Measurements from ENCODE around the gene FCRL1.

The FCRL1 gene

DNA sequence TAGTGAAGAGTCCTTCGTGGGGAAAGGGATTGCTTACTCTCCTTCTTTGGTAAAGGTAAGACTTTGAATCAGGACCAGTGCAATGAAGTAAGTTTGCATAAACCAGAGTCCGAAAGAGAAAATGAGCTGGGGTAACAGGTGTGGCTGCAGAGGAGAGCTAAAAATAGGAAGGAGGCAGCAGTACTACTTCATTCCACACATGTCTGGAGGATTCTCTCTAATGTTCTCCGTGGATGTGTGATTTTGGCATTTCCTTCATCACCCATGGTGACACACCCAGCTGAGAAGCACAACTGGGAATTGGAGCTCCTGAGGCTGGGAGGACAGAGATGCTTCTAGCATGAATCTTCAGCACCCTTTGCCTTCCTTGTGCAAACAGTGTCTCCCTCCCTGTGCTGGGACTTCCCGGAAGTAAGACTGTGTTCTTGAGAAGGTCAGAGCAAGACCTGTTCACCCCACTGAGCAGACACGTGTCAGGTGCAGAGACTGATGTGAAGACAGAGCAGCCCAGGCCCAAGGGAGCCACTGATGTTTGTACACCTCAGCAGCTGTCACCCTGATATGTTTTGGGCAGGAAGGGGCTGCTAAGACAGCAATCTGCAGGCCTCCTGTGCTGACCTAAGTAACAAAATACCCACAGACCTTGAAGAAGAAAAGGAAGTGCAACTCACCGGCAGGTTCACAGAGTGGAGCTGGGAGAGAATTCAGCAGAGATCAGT lies 13.3 kb downstream of the FCRL1 start:
- in situ Hi-C loops (cut with MboI; ENCODE audit: low sequenced_read_pairs): no loop called here

DNA sequence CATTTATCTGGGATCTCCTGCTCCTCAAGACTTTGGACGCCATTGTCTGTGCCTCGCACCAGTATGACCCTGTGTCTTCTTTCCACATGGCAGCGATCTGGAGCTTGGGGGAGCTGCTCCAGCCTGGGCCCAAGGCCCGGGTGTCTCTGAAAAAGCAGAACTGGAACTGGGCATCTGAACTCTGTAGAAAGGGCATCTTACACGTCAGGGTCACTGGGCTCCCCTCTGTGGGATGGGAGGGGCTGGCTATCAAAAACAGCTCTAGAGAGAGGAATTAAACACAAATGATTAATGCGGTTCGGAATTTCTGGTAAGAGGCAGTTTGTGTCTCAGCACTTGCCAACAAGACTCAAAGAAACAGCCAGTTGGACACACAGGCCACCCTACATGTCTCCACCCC lies 16.1 kb downstream of the FCRL1 start:
- in situ Hi-C loops (cut with MboI; ENCODE audit: low sequenced_read_pairs): no loop called here

DNA sequence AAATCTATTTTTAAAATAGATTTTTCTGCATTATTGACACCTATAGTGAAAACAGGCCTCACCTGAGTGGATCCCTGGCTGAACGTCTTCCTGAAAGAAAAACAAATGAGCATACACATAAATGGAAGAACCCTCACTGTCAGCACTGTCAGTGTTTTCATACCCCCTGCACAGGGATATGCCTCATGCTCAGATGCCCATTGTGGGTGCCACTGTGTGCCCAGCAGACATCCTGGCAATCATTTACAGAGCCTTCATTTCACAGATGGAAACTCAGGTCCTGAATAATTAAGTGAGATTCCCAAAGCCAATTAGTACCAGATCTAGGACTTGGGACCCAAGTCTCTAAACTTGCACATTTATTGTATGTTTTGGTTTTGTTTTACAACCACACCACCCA lies 19.9 kb downstream of the FCRL1 start:
- in situ Hi-C loops (cut with MboI; ENCODE audit: low sequenced_read_pairs): no loop called here

DNA sequence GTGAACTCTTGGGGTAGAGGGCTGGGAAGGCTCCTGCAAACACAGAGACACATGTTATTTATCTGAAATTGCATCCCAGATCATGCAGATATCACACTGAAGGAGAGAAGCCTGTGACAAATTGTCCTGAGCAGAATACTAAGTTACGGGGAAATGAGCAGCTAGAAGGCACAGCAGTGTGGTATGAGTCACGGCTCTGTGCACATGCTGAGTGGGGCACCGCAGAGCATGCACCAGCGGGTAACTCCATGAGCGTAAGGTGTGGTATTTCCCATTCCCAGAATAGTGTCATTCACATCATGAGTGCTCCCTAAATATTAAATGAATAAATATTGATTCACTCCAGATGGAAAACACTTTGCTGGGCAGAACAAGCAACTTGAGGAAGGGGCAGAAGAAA lies 21.7 kb downstream of the FCRL1 start:
- in situ Hi-C loops (cut with MboI; ENCODE audit: low sequenced_read_pairs): no loop called here

DNA sequence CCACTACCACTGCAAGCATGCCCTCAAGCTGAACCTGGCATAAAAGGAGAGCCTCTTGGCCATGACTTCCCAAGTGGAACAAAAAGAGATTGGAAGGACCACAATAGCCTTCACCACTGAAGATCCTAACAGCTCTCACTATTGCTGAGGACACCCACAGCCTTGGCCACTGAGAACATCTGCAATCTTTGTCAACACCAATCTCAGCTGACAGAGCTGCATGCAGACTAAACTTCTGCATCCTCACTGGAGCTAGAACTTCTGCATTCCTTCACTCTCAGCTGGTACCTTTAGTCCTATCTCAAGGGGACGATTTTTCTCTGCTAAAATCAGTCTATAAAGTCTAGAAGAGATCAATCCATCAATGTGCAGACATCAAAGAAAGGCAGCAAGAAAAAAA lies 34.7 kb downstream of the FCRL1 start:
- in situ Hi-C loops (cut with MboI; ENCODE audit: low sequenced_read_pairs): no loop called here

DNA sequence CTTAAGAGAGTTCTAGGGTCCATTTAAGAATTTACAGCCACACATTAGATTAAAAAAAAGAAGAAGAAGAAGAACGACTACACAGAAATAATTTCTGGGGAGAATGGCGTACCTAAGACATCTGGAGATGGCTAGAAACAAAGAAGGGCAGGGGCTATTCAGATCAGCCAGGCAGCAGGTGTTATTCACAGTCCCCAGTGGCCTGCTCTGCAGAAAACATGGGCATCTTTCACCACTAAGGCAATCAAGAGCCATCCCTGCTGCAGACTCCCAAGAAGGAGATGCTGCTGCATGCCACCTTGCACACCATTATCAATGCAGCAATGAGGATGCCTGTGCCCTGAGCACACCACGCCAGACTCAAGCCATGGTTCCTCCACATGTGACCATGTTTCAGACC lies 35.1 kb downstream of the FCRL1 start:
- in situ Hi-C loops (cut with MboI; ENCODE audit: low sequenced_read_pairs): no loop called here

DNA sequence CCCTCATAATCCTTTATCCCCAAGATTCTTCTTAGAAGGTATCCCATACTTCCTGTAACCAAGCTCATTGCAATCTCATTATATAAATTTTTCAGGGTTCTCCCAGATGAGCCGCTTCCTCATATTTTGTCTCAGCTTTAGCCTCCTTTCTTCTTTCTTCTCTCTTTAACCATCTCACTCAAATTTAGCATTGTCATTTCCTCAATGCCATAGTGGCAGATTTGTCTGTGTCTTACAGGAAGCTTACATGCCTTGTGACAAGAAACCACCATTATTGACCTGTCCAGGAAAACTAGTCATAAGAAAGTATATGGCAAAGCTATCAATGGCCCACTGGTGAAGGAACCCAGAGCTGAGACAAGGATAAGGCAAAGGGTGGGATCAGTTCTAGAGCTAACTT lies 37.0 kb downstream of the FCRL1 start:
- in situ Hi-C loops (cut with MboI; ENCODE audit: low sequenced_read_pairs): no loop called here

DNA sequence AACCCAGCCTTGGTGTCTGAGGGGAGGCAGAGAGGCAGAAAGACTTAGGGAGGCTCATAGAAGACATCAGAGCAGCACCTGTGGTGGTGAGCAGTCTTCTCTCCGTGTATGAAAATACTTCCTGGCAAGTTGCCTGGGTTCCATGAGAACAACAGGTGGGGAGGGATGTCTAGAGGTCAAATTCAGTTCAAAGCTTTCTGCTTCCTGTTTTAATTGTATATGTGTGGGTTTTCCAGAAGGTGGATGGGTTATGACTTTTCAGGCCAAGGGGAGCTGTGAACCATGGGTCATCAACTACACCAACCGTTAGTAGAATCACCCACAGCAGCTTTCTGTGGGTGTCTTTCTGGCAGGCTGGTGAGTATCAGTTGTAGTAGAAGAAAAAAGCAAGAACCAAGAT lies 38.9 kb downstream of the FCRL1 start:
- in situ Hi-C loops (cut with MboI; ENCODE audit: low sequenced_read_pairs): no loop called here

DNA sequence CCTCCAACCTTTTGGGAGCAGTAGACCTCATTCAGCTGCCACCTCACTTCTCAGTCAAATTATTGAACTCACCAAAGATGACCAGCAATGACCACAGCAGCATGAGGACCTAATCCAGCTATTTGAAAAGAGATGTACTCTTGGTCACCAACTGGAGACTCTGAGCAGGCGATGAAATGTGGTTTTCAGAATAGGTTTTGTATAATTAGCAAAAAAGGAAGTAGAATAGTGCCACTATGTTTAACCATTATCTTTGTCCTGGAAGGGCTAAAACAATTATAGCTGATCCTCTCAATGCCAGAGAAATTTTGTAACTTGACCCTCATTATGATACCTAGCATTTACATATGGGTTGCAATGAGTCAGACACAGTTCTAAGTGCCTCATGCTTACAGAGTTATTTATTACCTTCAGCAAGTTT lies 42.9 kb downstream of the FCRL1 start, which contains the start of gene FCRL2:
TSS of gene FCRL2 (minus strand) at position 162 of the 421 bp plus-strand sequence. CDS start at position 103, 59 bp downstream.
- in situ Hi-C loops (cut with MboI; ENCODE audit: low sequenced_read_pairs): no loop called here

DNA sequence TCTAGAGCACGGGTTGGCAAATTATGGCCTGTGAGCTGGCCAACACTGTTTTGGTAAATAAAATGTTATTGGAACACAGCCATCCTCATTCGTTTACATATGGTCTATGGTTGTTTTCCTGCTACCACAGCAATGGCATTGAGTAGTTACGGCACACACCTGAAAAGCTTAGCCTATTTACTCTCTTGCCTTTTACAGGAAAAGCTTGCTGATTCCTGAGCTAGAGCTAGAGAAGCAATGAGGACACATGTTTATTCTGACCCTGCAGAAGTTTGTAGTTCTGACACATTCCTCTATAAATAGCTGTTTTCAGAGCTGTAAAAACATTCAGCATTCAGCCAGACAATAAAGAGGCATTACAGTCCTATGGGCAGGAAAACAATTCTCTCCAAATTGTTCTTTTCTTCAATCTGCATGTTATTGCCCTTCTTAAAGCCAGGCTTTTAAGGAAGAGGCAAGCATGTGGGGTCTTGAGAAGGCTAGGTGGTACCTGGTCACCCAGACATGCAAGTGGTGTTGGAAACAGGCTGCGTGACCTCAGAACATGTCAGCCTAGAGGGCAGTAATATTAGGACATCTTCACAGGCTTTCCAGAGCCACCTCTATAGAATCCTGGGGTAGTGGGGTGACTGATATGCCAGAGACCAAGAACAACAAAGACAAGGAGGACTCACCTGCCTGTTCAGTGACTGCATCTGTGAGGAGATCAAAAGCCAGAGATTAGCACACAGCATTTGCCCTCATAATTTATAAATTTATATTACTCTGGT lies 44.6 kb downstream of the FCRL1 start:
- in situ Hi-C loops (cut with MboI; ENCODE audit: low sequenced_read_pairs): no loop called here

DNA sequence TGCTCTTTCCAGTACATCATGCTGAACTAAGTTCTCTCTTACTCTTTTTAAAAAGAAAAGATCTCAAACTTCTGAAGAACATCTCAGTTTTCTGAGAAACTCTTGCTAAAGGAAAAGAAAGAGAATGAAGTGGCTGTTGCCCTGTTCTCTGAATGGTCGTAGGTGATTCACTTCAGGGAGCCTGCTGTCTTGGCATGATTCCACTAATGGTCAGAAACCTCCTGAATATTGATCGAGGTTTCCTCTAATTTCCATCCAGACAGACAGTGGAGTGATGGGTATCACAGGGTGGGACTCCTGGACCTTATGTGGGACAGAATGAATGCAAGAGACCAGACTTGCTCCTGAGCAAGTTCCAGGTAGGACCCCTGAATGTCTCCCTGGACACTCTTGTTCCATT lies 45.5 kb downstream of the FCRL1 start:
- in situ Hi-C loops (cut with MboI; ENCODE audit: low sequenced_read_pairs): no loop called here

DNA sequence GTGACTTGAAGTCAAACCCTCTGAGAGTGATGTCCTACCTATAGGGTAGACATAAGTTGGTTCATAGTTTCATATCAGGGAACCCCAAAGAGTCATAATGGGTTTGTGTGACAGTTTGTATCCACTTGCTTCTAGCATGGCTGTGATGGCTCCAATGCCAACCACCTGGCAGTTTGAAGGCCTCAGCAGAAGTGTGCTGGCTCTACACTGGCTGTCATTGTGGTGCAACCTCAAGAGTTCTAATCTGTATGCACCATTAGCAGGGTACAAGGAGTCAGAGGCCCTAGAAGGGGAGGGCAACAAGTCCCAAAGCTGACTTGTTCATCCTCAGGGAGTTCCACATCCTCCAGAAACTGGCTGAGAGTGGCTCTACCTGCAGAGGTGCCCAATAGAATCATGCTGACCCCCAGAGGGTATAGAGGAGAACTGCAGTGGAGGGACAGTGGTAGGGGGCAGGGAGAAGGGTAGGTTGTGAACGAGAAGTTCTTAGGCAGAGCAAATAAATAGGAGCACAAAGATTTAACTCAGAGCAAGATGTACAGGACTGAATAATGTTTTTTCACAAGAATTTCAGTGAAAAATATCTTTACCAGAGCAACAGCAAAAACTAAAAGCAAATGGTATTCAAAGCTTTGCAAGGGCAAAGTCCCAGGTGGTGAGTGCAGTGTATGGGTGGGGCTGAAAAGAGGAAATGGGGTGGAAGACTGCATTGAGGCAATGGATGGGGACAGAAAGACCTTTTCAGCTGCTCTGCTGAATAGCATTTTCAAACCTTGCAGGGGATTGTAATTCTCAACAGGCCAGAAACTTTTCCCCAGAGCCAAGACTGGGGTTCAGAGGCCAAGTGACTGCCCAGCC lies 46.2 kb downstream of the FCRL1 start:
- in situ Hi-C loops (cut with MboI; ENCODE audit: low sequenced_read_pairs): no loop called here

DNA sequence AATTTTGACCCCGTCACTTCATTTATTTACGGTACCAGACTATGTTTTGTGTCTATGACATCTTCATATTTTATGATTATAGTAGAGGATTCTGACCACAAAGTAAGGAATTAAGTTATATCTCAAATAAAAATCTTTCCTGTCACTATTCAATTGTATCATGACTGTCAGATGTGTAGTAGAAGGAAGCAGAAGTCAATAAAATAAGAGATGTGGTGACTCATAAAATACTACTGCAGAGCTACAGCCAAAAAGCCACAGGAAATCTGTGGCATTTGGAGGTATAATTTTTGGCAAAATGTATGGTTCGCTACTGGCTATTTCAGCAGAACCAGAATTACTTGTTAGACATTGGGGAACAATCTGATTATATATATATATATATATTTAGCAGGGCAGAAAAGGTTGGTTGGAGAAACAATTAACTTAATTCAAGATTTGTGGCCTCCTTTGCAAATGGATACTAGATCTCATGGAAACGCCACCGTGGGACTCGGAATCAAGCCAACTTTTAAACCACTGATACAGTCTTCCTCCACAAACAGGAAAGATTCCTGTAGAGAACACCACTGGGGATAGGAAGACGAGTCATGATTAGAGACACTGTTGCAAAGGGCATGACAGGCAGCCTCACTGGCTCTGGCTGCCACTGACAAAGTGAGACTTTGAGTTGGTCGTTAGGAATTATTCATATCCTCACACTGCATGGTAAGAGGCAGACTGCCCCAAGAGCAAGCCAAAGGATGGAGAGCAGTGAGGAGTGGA lies 48.1 kb downstream of the FCRL1 start:
- in situ Hi-C loops (cut with MboI; ENCODE audit: low sequenced_read_pairs): no loop called here

DNA sequence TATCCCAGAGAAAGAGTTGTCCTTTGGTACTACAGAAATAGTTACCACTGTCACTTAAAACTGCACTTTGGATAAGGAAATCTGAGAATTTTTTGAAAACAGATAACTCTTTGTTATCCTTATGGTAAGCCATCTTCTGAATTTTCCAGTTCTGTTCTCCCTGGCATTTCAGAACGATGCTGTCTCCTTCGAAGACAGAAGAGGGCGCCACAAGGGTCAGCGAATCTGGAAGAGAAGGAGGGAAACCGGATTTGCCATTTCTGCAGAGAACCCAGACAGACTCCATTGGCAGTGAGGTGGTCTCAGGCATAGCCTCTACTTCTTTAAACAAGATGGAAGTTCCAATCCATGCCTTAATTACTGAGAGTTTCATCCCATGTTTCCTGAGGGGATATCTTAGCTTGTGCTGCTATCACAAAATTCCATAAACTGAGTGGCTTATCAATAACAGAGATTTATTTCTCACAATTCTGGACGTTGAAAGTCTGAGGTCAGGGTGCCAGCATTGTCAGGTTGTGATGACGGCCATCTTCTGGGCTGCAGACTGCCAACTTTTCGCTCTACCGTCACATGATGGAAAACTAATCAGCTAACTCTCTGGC lies 49.4 kb downstream of the FCRL1 start:
- in situ Hi-C loops (cut with MboI; ENCODE audit: low sequenced_read_pairs): no loop called here

DNA sequence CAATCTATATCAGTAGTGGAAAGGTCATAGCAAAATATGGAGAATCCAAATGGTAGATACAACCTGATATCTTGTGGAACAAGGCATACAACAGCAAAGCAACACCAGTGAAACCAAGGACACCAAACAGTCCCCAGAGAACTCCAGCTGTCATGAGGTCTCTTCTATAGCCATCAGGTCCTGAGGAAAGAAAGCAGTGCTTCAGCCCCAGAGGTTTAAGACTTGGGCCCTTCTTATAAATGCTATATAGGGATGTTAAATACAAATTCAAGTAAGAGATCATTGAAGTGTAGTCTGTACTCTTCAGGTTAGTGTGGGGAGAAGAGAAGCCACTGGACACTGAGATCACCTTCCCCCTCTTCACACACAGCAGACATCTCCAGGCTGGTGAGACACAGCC lies 53.1 kb downstream of the FCRL1 start:
- in situ Hi-C loops (cut with MboI; ENCODE audit: low sequenced_read_pairs): no loop called here

DNA sequence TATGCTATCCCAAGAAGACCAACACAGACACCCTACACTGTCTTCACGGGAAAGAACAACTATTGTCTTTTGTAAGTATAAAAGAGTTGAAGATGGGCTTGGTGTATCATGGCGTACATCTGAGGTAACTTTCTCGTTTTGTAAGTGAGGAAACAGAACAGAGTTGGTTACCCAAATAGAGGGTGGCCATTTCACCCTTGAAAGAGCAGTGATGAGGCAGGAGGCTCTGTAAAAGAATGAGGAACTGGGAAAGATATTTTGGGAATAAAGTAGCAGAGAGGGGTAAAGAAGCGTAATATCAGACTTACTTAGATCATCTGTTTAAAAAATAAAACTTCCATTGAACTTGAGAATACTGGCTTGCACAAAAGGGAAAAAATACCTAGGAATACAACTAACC lies 61.9 kb downstream of the FCRL1 start:
- in situ Hi-C loops (cut with MboI; ENCODE audit: low sequenced_read_pairs): no loop called here

DNA sequence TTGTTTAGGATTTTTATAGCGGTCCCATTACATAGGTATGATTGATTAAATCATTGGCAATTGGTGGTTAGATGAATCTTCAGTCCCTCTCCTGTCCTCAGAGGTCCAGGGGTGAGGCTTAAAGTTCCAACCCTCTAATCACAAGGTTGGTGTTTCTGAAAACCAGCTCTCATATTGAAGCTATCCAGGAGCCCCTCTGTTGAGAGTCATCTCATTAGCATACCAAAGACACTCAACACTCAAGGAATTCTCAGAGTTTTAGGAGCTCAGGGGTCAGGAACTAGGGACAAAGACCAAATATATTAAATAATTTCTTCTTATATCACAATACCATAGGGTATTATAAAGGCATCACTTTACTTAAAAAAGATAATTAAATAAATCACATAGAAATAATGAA lies 66.3 kb downstream of the FCRL1 start:
- in situ Hi-C loops (cut with MboI; ENCODE audit: low sequenced_read_pairs): no loop called here

DNA sequence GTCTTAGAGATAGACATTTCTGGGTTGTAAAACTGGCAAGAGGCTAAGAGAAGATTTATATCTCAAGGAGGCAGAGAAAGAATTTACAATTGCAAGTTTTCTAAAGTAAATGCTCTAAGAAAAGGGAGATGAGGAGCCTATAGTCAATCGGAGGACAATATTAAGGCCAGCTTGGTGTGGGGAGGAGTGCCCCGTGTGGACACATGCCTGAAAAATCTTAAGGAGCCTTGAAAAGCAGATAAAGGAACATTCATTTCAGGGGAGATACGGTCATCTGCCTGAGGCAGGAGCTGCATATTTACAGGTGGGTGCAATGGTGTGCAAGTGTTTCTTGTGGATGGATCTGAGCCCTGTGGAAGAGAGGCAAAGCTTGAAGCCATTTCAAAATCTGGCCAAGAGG lies 68.6 kb downstream of the FCRL1 start:
- in situ Hi-C loops (cut with MboI; ENCODE audit: low sequenced_read_pairs): no loop called here

DNA sequence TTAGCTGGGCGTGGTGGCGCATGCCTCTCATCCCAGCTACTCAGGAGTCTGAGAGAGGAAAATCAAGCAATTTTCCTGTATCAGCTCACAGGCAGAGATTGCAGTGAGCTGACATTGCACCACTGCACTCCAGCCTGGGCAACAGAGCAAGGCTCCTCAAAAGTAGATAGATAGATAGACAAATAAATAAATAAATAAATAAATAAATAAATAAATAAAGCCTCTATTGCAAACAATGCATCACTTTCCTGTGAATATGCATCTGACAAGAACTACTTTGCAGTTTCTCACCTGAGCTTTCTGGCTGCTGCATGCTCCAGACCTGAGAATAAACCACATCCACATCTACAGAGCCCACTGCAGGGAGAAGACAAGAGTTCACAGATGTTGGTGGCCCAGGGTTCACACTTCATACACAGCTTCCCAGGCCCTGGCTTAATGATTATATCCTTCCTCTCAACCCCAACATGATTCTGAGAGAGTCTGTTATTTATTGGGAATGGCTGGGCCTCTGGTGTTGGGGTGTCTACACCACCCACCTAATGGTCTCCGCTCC lies 71.6 kb downstream of the FCRL1 start:
- in situ Hi-C loops (cut with MboI; ENCODE audit: low sequenced_read_pairs): no loop called here
